ENCODE results near the gene KCNJ10.

KCNJ10 gene

DNA sequence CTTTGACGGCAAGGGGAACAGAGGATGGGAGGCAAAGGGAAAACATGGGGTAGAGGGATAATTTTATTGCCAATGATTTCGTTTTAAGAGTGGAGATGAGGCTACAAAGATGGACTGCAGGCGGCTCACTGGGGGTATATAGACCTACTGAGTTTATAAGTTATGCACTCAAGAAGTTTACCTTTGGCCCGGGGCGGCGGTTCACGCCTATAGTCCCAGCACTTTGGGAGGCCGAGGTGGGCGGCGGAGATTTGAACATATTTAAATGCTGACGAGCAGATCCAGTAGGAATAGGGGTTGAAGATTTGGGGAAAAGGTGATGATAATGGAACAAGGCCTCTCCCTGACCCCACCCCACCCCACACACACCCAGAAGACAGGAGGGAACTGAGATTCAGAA lies 107.8 kb downstream of the KCNJ10 start:
- DNase-seq (ENCODE audit: low read depth in 3 of 3) = no peak

- DNase-seq (ENCODE audit: low read depth in 3 of 3) = no peak
Observed at GRCh38 chr1:159961636-159962035, 108.3 kb downstream of the KCNJ10 start.

- DNase-seq (ENCODE audit: low read depth in 3 of 3) = no peak
Observed at GRCh38 chr1:159960721-159961381, 109.1 kb downstream of the KCNJ10 start.

- no peak for DNase-seq (ENCODE audit: low read depth in 3 of 3)
Observed at GRCh38 chr1:159959451-159959850, 110.5 kb downstream of the KCNJ10 start.

DNA sequence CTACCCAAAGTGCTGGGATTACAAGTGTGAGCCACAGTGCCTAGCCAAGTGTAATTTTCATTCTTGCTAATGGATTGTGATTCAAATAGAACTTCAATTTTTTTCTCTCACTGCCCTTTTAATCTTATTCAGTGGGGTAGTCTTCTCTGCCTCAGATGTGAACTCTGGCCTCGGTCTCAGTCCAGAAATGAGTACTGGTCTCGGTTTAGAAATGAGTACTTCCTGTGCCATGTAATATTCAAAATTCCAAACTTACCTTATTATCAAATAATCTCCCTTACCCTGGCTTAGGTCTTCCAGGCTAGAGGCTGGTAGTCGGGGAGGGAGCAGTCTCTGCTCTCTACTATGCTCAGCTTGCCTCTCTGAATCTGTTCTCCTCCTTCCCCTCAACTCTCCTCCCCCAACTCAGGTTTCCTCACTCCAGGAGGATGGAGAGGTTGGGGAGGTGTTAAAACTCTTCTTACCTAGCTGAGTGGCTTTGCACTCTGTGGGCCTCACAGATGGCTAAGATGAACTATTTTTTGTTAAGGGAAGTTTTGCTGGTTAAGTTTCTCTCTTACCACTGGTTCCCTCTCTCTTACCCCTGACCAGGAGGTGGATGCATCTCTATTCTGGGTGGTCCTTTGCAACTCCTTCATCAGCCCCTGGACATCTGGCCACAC lies 111.1 kb downstream of the KCNJ10 start:
- DNase-seq (ENCODE audit: low read depth in 3 of 3) = no peak

DNA sequence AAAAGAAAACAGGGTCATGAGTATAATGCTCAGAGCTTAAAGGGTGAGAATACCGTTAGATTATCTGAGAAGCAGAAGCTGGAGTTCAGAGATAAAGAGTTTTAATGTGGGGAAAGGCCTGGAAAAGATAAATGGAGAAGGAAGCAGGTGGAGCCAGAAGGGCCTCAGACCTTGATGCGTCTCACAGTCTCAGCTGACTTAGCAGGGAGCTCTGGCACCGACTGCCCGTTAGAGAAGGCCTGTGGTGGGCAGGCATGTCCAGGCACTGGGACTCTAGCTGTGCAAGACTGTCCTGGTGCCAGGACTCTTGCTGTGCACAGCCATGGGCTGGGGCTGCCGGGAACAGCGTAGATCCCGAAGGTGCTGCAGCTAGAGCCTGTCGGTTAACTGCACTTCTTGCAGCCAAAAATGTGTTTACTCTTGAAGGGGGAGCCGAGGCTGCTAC lies 112.1 kb downstream of the KCNJ10 start:
- DNase-seq (ENCODE audit: low read depth in 3 of 3) = no peak

- DNase-seq (ENCODE audit: low read depth in 3 of 3) = no peak
Observed at GRCh38 chr1:159955456-159955855, 114.5 kb downstream of the KCNJ10 start.

DNA sequence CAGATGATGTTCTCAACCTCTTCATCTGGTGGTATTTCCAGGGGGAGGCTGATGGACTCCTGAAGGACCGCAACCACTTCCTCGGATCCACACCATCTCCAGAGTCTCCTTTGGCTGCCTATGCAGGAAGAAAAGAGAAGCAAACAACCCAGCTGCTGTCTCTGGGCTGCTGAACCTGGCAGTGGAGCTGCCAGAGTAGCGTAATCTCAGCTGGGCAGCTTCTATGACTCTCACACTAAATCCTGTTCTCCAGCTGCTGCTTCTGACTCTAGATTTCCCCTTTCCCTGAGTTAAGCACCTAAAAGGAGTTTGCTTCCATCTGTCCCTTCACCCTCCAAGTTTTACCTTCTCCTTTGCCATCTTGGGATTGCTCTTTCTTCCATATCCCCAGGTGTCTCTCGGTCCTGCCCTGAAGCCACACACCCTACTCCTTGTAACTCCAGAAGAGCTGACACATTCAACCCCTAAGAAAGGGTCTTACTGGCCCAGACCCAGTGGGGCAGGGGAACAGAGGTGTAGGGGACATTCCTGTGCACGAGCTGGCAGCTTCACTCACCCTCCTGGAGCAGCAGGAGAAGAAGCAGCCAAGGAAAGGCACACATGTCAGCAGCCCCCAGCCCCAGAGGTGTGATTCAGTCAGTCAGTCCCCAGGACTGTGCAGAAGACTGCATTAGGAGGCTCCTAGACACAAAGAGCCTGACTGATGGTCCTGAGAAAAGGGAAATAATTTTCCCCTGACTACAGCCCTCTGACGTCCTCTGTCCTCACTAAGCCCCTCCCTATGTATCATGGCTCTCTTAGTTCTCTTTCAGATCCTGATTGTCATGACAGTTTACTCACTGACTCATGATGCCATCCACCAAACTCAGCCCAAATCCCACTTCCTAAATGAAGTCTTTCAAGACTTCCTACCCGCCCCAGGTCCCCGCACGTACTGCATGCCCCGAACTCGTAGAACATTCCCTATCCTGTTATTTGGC lies 116.1 kb downstream of the KCNJ10 start, which contains the start of gene SLAMF9:
Gene SLAMF9 (minus strand): TSS at position 702 of the 980 bp plus-strand sequence. CDS start 100 bp downstream, at position 602.
- DNase-seq (ENCODE audit: low read depth in 3 of 3) = no peak

DNA sequence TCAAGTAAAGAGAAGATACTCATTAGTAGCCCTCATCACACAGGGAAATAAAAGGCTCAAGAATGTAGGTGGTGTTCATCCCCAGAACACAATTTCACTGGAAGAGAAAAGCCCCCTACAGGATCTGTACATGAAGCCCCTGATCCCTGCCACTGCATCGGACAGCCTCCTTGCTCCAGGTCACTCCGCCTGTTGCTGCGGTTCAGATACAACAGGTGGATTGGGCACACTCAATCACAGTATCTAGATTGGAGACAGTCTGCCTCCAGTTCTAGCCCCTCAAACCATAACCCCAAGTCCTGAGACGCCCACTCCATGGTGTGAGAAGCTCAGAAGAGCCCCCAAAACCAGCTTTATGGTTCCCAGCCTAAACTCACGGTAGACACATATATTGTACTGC lies 117.0 kb downstream of the KCNJ10 start:
- DNase-seq (ENCODE audit: low read depth in 3 of 3) = no peak

DNA sequence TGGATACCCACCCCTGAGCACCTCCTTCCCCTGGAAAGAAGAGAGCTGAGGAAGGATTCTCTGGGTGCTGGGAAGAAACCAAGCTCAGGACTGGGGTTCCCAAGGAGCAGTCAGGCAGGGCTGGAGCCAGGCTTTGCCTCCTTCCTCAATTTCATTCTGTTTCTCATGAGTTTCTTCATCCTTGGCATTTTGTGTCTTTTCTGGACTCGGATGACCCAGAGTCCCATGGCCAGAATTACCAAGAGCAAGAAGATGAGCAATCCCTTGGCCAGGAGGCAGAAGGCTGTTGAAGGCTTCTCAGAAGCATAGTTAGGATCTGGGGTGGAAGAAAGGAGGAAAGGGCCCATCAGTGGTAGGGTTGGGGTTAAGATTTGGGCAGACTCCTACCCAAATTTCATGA lies 118.4 kb downstream of the KCNJ10 start:
- no peak for DNase-seq (ENCODE audit: low read depth in 3 of 3)

- no peak for DNase-seq (ENCODE audit: low read depth in 3 of 3)
Observed at GRCh38 chr1:159951016-159951415, 118.9 kb downstream of the KCNJ10 start.

DNA sequence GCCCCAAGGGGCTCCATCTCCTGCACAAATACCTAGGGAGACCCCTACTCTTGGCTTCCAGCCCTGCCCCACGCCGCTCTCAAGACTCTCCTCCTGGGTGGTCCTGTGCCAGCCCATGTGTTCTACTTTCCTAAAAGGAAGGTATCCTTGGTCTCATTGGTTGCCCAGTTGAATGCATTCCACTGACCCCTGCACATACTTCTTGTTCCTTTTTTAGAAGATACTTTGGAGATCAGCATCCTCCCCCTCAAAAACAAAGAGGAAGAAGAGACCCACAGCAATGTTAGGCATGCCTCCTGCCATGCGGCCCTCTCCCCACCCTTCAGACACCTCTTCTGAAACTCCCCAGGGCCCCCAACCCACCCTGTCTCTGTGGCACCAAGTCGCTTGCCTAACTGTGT lies 120.0 kb downstream of the KCNJ10 start:
- DNase-seq (ENCODE audit: low read depth in 3 of 3) = no peak

GRCh38 chr1:159949123-159949522 lies 120.8 kb downstream of the KCNJ10 start:
- no peak for DNase-seq (ENCODE audit: low read depth in 3 of 3)

All from stimulated activated CD4-positive, alpha-beta T cell treated with anti-CD3 and anti-CD28 coated beads, TNF-alpha, amount 100 ng/mL, for 48 hours (primary cell).